ENCODE results near the gene ADGRG1.

GRCh38 chr16:57687363-57687929, 59.0 kb downstream of the ADGRG1 start:
- TF ChIP-seq CTCF (conservative IDR thresholded peaks at IDR 0.05; ENCODE audit: low read length) (no peak), EZH2phosphoT487 (IDR thresholded peaks at IDR 0.05; ENCODE audit: borderline replicate concordance, low read depth, low read length) (no peak)

Measured in OCI-LY7 (cell line).